GM13977 (cell line): ENCODE results near the gene POLR2A.

ENCODE experiments used
- DNase-seq: peaks from one replicate; pipeline ENCODE4 v3.0.0; 2012; ENCODE audit warnings: low spot score
- CTCF ChIP-seq: IDR thresholded peaks from 2 replicates; pipeline ENCODE4 v1.5.1; 2012; ENCODE audit warnings: mild to moderate bottlenecking, control low read depth; ENCODE audit not compliant: insufficient read depth; ENCODE audit errors: extremely low read depth, missing control alignments
- in situ Hi-C: fragments of 300-500 bp; cut with MboI; formaldehyde crosslinking; loops from one replicate; pipeline ENCODE4 v1.12.0; 2022; ENCODE audit warnings: low sequenced_read_pairs, low pct_unique_long_range_greater_than_20kb, mixed read lengths, inconsistent platforms; ENCODE audit not compliant: unreplicated experiment

Gene POLR2A

DNA sequence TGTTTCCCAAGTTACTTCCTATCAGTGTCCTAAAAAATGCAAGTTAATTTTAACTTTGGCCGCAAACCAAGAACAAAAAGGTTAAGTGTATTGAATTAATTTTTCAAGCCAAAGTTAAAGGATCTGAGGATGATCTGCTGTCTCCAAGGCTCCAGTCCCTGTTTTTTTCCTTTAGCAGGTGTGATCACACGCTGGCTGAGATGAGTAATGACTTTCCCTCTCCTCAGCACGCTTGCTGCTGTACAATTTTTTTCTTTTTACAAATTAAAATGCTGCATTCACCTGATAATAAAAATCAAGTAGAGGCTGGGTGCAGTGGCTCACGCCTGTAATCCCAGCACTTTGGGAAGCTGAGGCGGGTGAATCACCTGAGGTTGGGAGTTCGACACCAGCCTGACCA lies 60.7 kb downstream of the POLR2A start:
- in situ Hi-C loops: no loop called here
- TF ChIP-seq CTCF: no peak
- no peak for DNase-seq

DNA sequence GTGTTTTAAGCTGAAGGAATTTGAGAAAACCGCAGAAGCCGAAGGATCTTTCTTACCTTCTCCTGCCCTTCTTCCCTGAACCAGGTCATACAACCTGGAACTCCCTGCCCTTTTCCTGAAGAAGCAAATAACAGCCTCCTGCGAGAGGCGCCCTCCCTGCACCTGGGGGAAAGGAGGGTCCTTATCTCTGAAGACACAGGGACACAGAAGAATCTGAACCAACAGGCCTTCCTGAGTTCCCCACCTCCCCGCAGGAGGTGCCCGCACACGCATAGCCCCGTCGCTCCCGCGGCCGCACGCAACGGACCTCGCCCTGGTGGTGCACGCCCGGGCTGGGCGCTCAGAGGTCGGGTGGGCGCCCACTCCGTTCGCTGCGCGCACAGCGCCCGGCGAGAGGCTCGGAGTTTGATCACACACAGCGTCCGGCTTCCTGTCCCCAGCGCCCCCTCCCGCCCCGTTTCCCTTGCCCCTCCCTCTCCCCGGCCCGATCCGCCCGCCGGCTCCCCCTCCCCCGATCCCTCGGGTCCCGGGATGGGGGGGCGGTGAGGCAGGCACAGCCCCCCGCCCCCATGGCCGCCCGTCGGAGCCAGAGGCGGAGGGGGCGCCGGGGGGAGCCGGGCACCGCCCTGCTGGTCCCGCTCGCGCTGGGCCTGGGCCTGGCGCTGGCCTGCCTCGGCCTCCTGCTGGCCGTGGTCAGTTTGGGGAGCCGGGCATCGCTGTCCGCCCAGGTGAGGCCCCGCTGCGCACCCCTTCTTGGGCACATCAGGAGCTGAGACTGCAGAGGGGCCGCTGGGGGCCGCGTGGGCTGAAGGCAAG lies 64.6 kb downstream of the POLR2A start, which contains the start of gene TNFSF12:
TNFSF12 (plus strand) TSS at position 474 of the 816 bp plus-strand sequence; CDS start at position 570, 96 bp downstream.
- DNase-seq: peak; percentile 79
- no peak for TF ChIP-seq CTCF
- in situ Hi-C loops: no loop called here
